ENCODE measurements around the gene TANC1.

Gene TANC1

DNA sequence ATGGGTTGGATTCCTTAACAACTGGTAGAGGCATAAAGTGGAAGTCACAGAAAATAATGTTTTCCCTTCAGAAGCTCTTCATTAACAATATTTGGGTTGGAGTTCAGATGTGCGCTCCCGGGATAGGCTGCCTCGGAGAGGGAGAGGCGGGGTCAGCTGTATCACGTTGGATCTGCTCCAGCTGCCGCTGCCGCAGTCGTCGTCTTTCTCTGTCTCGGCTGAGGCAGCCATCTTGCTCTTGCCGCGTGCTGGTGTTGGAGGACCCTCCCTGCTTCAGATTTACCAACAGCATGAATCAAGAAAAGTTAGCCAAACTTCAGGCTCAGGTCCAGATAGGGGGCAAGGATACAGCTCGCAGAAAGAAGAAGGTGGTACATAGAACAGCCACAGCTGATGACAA is 35.1 kb downstream of the TANC1 start:
- no peak overlapping the region for H3K4me3 Mint-ChIP-seq
- H3K4me1 Mint-ChIP-seq: no peaks in the 10 kb centered on the region
- no peaks in the 10 kb centered on the region for H3K36me3 Mint-ChIP-seq (ENCODE audit: insufficient read depth)
- DNase-seq (ENCODE audit: low spot score in 2 of 2) (no peak), ATAC-seq (replicated peaks; ENCODE audit: extremely low read depth, poor library complexity, severe bottlenecking) (no peak)
- H3K27me3 Mint-ChIP-seq: no peaks in the 10 kb centered on the region
- H3K27ac Mint-ChIP-seq (ENCODE audit: low read depth): no peak overlapping the region
- no peaks in the 10 kb centered on the region for H3K9me3 Mint-ChIP-seq

- H3K27ac Mint-ChIP-seq (ENCODE audit: low read depth): no peak overlapping the region
- DNase-seq (ENCODE audit: low spot score in 2 of 2) (no peak), ATAC-seq (replicated peaks; ENCODE audit: extremely low read depth, poor library complexity, severe bottlenecking) (no peak)
- H3K27me3 Mint-ChIP-seq: peaks cover 12% of the 10 kb centered on the region
- H3K4me1 Mint-ChIP-seq: no peaks in the 10 kb centered on the region
- peaks cover 5% of the 10 kb centered on the region for H3K9me3 Mint-ChIP-seq
- no peak overlapping the region for H3K4me3 Mint-ChIP-seq
- no peaks in the 10 kb centered on the region for H3K36me3 Mint-ChIP-seq (ENCODE audit: insufficient read depth)
Observed at GRCh38 chr2:159004849-159005248, 36.4 kb downstream of the TANC1 start.

- no peaks in the 10 kb centered on the region for H3K36me3 Mint-ChIP-seq (ENCODE audit: insufficient read depth)
- DNase-seq (ENCODE audit: low spot score in 2 of 2): no peak
- peaks cover 17% of the 10 kb centered on the region for H3K9me3 Mint-ChIP-seq
Observed at GRCh38 chr2:159009940-159010339, 41.5 kb downstream of the TANC1 start.

GRCh38 chr2:159010340-159010739 is 41.9 kb downstream of the TANC1 start:
- no peak overlapping the region for H3K4me3 Mint-ChIP-seq
- no peak overlapping the region for H3K27ac Mint-ChIP-seq (ENCODE audit: low read depth)
- no peak for ATAC-seq (replicated peaks; ENCODE audit: extremely low read depth, poor library complexity, severe bottlenecking)
- DNase-seq (ENCODE audit: low spot score in 2 of 2): no peak
- H3K36me3 Mint-ChIP-seq (ENCODE audit: insufficient read depth): no peaks in the 10 kb centered on the region
- H3K9me3 Mint-ChIP-seq: peaks cover 19% of the 10 kb centered on the region
- H3K27me3 Mint-ChIP-seq: peaks cover 47% of the 10 kb centered on the region
- no peaks in the 10 kb centered on the region for H3K4me1 Mint-ChIP-seq

More at GRCh38 chr2:159009940-159010339, 41.5 kb downstream of the TANC1 start:
- Mint-ChIP-seq H3K4me1 (no peaks in the 10 kb centered on the region), H3K27me3 (peaks cover 47% of the 10 kb centered on the region), H3K4me3 (no peak overlapping the region), H3K27ac (ENCODE audit: low read depth) (no peak overlapping the region)
- ATAC-seq (replicated peaks; ENCODE audit: extremely low read depth, poor library complexity, severe bottlenecking): no peak

- no peak for ATAC-seq (replicated peaks; ENCODE audit: extremely low read depth, poor library complexity, severe bottlenecking)
- Mint-ChIP-seq H3K4me1 (no peaks in the 10 kb centered on the region), H3K36me3 (ENCODE audit: insufficient read depth) (no peaks in the 10 kb centered on the region), H3K9me3 (peaks cover 25% of the 10 kb centered on the region), H3K27me3 (peaks cover 47% of the 10 kb centered on the region), H3K27ac (ENCODE audit: low read depth) (no peak overlapping the region), H3K4me3 (no peak overlapping the region)
- no peak for DNase-seq (ENCODE audit: low spot score in 2 of 2)
Observed at GRCh38 chr2:159010963-159011362, 42.5 kb downstream of the TANC1 start.

GRCh38 chr2:159012142-159012541 is 43.7 kb downstream of the TANC1 start:
- ATAC-seq (replicated peaks; ENCODE audit: extremely low read depth, poor library complexity, severe bottlenecking): no peak
- Mint-ChIP-seq H3K4me3 (no peak overlapping the region), H3K4me1 (no peaks in the 10 kb centered on the region), H3K9me3 (peaks cover 28% of the 10 kb centered on the region), H3K36me3 (ENCODE audit: insufficient read depth) (no peaks in the 10 kb centered on the region), H3K27me3 (peaks cover 47% of the 10 kb centered on the region), H3K27ac (ENCODE audit: low read depth) (no peak overlapping the region)
- DNase-seq (ENCODE audit: low spot score in 2 of 2): no peak

GRCh38 chr2:159013103-159013502 is 44.7 kb downstream of the TANC1 start:
- Mint-ChIP-seq H3K4me3 (no peak overlapping the region), H3K9me3 (peaks cover 28% of the 10 kb centered on the region), H3K27ac (ENCODE audit: low read depth) (no peak overlapping the region), H3K36me3 (ENCODE audit: insufficient read depth) (no peaks in the 10 kb centered on the region), H3K4me1 (no peaks in the 10 kb centered on the region), H3K27me3 (peaks cover 47% of the 10 kb centered on the region)
- DNase-seq (ENCODE audit: low spot score in 2 of 2): no peak
- ATAC-seq (replicated peaks; ENCODE audit: extremely low read depth, poor library complexity, severe bottlenecking): no peak

- H3K9me3 Mint-ChIP-seq: peaks cover 23% of the 10 kb centered on the region
- peaks cover 40% of the 10 kb centered on the region for H3K27me3 Mint-ChIP-seq
- H3K4me3 Mint-ChIP-seq: no peak overlapping the region
- H3K27ac Mint-ChIP-seq (ENCODE audit: low read depth): no peak overlapping the region
- H3K36me3 Mint-ChIP-seq (ENCODE audit: insufficient read depth): no peaks in the 10 kb centered on the region
- H3K4me1 Mint-ChIP-seq: no peaks in the 10 kb centered on the region
- DNase-seq (ENCODE audit: low spot score in 2 of 2) (no peak), ATAC-seq (replicated peaks; ENCODE audit: extremely low read depth, poor library complexity, severe bottlenecking) (no peak)
Observed at GRCh38 chr2:159015174-159015573, 46.7 kb downstream of the TANC1 start.

DNA sequence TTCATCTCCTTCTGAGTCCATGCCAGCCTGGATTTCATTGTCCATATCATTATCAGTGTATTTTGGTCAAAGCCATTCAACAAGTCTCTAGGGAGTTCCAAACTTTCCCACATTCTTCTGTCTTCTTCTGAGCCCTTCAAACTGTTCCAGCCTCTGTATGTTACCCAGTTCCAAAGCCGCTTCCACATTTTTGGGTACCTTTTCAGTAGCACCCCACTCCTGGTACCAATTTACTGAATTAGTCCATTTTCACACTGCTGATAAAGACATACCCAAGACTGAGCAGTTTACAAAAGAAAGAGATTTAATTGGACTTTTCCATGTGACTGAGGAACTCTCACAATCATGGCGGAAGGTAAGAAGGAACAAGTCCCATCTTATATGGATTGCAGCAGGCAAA is 47.4 kb downstream of the TANC1 start:
- no peaks in the 10 kb centered on the region for H3K36me3 Mint-ChIP-seq (ENCODE audit: insufficient read depth)
- H3K9me3 Mint-ChIP-seq: peaks cover 23% of the 10 kb centered on the region
- H3K4me3 Mint-ChIP-seq: no peak overlapping the region
- peaks cover 34% of the 10 kb centered on the region for H3K27me3 Mint-ChIP-seq
- H3K4me1 Mint-ChIP-seq: no peaks in the 10 kb centered on the region
- DNase-seq (ENCODE audit: low spot score in 2 of 2) (no peak), ATAC-seq (replicated peaks; ENCODE audit: extremely low read depth, poor library complexity, severe bottlenecking) (no peak)
- H3K27ac Mint-ChIP-seq (ENCODE audit: low read depth): no peak overlapping the region

- H3K4me1 Mint-ChIP-seq: no peaks in the 10 kb centered on the region
- no peak overlapping the region for H3K27ac Mint-ChIP-seq (ENCODE audit: low read depth)
- ATAC-seq (replicated peaks; ENCODE audit: extremely low read depth, poor library complexity, severe bottlenecking) (no peak), DNase-seq (ENCODE audit: low spot score in 2 of 2) (no peak)
- H3K27me3 Mint-ChIP-seq: peaks cover 40% of the 10 kb centered on the region
- no peaks in the 10 kb centered on the region for H3K36me3 Mint-ChIP-seq (ENCODE audit: insufficient read depth)
- peaks cover 23% of the 10 kb centered on the region for H3K9me3 Mint-ChIP-seq
- H3K4me3 Mint-ChIP-seq: no peak overlapping the region
Observed at GRCh38 chr2:159017837-159018236, 49.4 kb downstream of the TANC1 start.

GRCh38 chr2:159019021-159019420 is 50.6 kb downstream of the TANC1 start:
- ATAC-seq (replicated peaks; ENCODE audit: extremely low read depth, poor library complexity, severe bottlenecking) (no peak), DNase-seq (ENCODE audit: low spot score in 2 of 2) (no peak)
- no peak overlapping the region for H3K27ac Mint-ChIP-seq (ENCODE audit: low read depth)
- peaks cover 29% of the 10 kb centered on the region for H3K27me3 Mint-ChIP-seq
- H3K4me3 Mint-ChIP-seq: no peak overlapping the region
- H3K36me3 Mint-ChIP-seq (ENCODE audit: insufficient read depth): no peaks in the 10 kb centered on the region
- peaks cover 20% of the 10 kb centered on the region for H3K9me3 Mint-ChIP-seq
- H3K4me1 Mint-ChIP-seq: no peaks in the 10 kb centered on the region

DNA sequence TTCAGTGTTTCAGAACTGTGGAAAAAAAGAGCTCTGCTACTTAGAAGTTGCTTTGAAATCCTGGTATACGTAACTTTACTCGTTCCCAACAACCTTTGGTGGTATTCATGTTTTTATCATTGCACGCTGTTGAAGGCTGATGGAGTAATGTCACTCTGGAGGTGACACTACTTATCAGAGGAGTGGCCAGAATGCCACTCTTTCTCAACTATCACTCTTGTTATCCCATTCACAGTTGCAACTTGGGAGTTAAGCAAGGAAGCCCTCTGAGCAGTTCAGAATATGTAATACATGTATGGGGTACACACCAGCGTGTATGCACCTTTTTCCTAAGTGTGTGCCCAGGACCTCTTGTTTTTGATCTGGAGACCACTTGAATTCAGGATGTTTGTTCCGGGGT is 53.6 kb downstream of the TANC1 start:
- Mint-ChIP-seq H3K27me3 (peaks cover 32% of the 10 kb centered on the region), H3K4me3 (no peak overlapping the region)
- ATAC-seq (replicated peaks; ENCODE audit: extremely low read depth, poor library complexity, severe bottlenecking): no peak

DNA sequence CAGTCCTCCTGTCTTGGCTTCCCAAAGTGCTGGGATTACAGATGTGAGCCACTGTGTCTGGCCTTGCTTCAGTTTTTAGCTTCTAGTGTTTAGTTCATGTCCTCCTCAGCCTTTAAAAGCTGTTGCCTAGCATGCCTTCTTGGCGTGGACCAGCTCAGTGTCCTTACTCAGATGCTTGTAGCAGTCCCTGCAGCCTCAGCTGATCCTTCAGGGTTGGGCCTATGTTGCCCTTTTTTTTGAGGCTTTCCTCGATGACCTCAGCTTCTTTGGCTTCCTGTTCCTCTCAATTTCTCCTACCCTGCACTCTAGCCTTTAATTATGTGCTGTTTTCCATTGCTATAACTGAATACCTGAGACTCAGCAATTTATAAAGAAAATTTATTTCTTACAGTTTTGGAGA is 57.7 kb downstream of the TANC1 start:
- DNase-seq (ENCODE audit: low spot score in 2 of 2) (no peak), ATAC-seq (replicated peaks; ENCODE audit: extremely low read depth, poor library complexity, severe bottlenecking) (no peak)
- Mint-ChIP-seq H3K27me3 (peaks cover 32% of the 10 kb centered on the region), H3K4me3 (no peak overlapping the region), H3K27ac (ENCODE audit: low read depth) (no peak overlapping the region), H3K9me3 (no peaks in the 10 kb centered on the region), H3K4me1 (no peaks in the 10 kb centered on the region), H3K36me3 (ENCODE audit: insufficient read depth) (no peaks in the 10 kb centered on the region)

More for the DNA sequence above, 53.6 kb downstream of the TANC1 start:
- no peaks in the 10 kb centered on the region for H3K9me3 Mint-ChIP-seq
- no peak overlapping the region for H3K27ac Mint-ChIP-seq (ENCODE audit: low read depth)
- no peaks in the 10 kb centered on the region for H3K36me3 Mint-ChIP-seq (ENCODE audit: insufficient read depth)
- no peak for DNase-seq (ENCODE audit: low spot score in 2 of 2)
- no peaks in the 10 kb centered on the region for H3K4me1 Mint-ChIP-seq

GRCh38 chr2:159028776-159029175 is 60.3 kb downstream of the TANC1 start:
- DNase-seq (ENCODE audit: low spot score in 2 of 2) (no peak), ATAC-seq (replicated peaks; ENCODE audit: extremely low read depth, poor library complexity, severe bottlenecking) (no peak)
- Mint-ChIP-seq H3K27me3 (peaks cover 18% of the 10 kb centered on the region), H3K4me1 (no peaks in the 10 kb centered on the region), H3K9me3 (no peaks in the 10 kb centered on the region), H3K27ac (ENCODE audit: low read depth) (no peak overlapping the region), H3K36me3 (ENCODE audit: insufficient read depth) (no peaks in the 10 kb centered on the region), H3K4me3 (no peak overlapping the region)
